ENCODE measurements around the gene RGL2.
A peak's percentile ranks its signal among the peaks of the same experiment; 100 is the strongest.

Gene RGL2

GRCh38 chr6:33278810-33279209 is 19.9 kb downstream of the RGL2 start:
- H3K79me2 ChIP-seq (ENCODE audit: insufficient read depth, low read length): peaks cover 27% of the 10 kb centered on the region
- ATAC-seq (ENCODE audit: insufficient read depth, low read depth) (no peak), DNase-seq (no peak)
- TF ChIP-seq, protein P1, sequence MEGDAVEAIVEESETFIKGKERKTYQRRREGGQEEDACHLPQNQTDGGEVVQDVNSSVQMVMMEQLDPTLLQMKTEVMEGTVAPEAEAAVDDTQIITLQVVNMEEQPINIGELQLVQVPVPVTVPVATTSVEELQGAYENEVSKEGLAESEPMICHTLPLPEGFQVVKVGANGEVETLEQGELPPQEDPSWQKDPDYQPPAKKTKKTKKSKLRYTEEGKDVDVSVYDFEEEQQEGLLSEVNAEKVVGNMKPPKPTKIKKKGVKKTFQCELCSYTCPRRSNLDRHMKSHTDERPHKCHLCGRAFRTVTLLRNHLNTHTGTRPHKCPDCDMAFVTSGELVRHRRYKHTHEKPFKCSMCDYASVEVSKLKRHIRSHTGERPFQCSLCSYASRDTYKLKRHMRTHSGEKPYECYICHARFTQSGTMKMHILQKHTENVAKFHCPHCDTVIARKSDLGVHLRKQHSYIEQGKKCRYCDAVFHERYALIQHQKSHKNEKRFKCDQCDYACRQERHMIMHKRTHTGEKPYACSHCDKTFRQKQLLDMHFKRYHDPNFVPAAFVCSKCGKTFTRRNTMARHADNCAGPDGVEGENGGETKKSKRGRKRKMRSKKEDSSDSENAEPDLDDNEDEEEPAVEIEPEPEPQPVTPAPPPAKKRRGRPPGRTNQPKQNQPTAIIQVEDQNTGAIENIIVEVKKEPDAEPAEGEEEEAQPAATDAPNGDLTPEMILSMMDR (IDR thresholded peaks at IDR 0.05; ENCODE audit: borderline replicate concordance, extremely low read depth, low read length, poor library complexity, severe bottlenecking): no peak
- TF ChIP-seq EZH2 (IDR thresholded peaks at IDR 0.05; ENCODE audit: borderline replicate concordance, low read depth, low read length, severe bottlenecking): no peak
- peak overlapping the region; percentile 16; the same call in 1 of the 2 replicates for H3K4me2 ChIP-seq (ENCODE audit: insufficient read depth, low read length)
- peaks cover 44% of the 10 kb centered on the region for H3K4me1 ChIP-seq (ENCODE audit: insufficient read depth, low read length)
- no peak overlapping the region for H3K9ac ChIP-seq (ENCODE audit: low read depth, low read length)
- H3K36me3 ChIP-seq (ENCODE audit: insufficient read depth, low read length): peaks cover 86% of the 10 kb centered on the region
- H3K9me3 ChIP-seq (ENCODE audit: insufficient read depth, low read length, severe bottlenecking): no peaks in the 10 kb centered on the region
- peaks cover 36% of the 10 kb centered on the region for H4K20me1 ChIP-seq (ENCODE audit: insufficient read depth, low read length)
- no peak overlapping the region for H2AFZ ChIP-seq (ENCODE audit: low read depth, low read length)
- no peak overlapping the region for H3K4me3 ChIP-seq (ENCODE audit: low read depth in 1 of 2, low read length in 2 of 2)
- H3K27ac ChIP-seq (ENCODE audit: low read length): no peak overlapping the region
- H3K27me3 ChIP-seq (ENCODE audit: insufficient read depth, low read length, poor library complexity): no peaks in the 10 kb centered on the region

GRCh38 chr6:33278392-33278741 is 20.4 kb downstream of the RGL2 start:
- Histone ChIP-seq H3K79me2 (ENCODE audit: insufficient read depth, low read length) (peaks cover 31% of the 10 kb centered on the region), H2AFZ (ENCODE audit: low read depth, low read length) (no peak overlapping the region), H3K4me3 (ENCODE audit: low read depth in 1 of 2, low read length in 2 of 2) (no peak overlapping the region), H3K4me2 (ENCODE audit: insufficient read depth, low read length) (peak overlapping the region; percentile 78; the same call in 1 of the 2 replicates), H3K27ac (ENCODE audit: low read length) (0 out of 2 replicates have a peak overlapping the region, but pooled peaks have one; percentile 22), H3K9ac (ENCODE audit: low read depth, low read length) (no peak overlapping the region; the same call in 1 of the 2 replicates), H3K27me3 (ENCODE audit: insufficient read depth, low read length, poor library complexity) (no peaks in the 10 kb centered on the region), H3K4me1 (ENCODE audit: insufficient read depth, low read length) (peaks cover 48% of the 10 kb centered on the region), H3K36me3 (ENCODE audit: insufficient read depth, low read length) (peaks cover 86% of the 10 kb centered on the region), H3K9me3 (ENCODE audit: insufficient read depth, low read length, severe bottlenecking) (no peaks in the 10 kb centered on the region), H4K20me1 (ENCODE audit: insufficient read depth, low read length) (peaks cover 39% of the 10 kb centered on the region)
- TF ChIP-seq EZH2 (IDR thresholded peaks at IDR 0.05; ENCODE audit: borderline replicate concordance, low read depth, low read length, severe bottlenecking): no peak
- TF ChIP-seq, protein P1 (IDR thresholded peaks at IDR 0.05; ENCODE audit: borderline replicate concordance, extremely low read depth, low read length, poor library complexity, severe bottlenecking): no peak
- ATAC-seq (ENCODE audit: insufficient read depth, low read depth) (no peak), DNase-seq (no peak)

DNA sequence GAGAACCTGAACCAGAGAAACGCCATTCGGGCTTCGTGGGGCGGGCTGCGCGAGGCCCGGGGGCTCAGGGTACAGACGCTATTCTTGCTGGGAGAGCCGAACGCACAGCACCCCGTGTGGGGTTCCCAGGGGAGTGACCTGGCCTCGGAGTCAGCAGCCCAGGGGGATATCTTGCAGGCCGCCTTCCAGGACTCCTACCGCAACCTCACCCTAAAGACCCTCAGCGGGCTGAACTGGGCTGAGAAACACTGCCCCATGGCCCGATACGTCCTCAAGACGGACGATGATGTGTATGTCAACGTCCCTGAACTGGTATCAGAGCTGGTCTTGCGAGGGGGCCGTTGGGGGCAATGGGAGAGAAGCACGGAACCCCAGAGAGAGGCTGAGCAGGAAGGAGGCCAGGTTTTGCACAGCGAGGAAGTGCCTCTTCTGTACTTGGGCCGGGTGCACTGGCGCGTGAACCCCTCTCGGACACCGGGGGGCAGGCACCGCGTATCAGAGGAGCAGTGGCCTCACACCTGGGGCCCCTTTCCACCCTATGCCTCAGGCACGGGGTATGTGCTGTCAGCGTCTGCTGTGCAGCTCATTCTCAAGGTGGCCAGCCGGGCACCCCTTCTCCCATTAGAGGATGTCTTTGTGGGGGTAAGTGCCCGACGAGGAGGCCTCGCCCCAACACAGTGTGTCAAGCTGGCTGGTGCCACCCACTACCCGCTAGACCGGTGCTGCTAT is 20.9 kb downstream of the RGL2 start:
- Histone ChIP-seq H3K27me3 (ENCODE audit: insufficient read depth, low read length, poor library complexity) (no peaks in the 10 kb centered on the region), H3K79me2 (ENCODE audit: insufficient read depth, low read length) (peaks cover 37% of the 10 kb centered on the region), H2AFZ (ENCODE audit: low read depth, low read length) (peak overlapping the region; percentile 77; the same call in 1 of the 2 replicates), H3K9ac (ENCODE audit: low read depth, low read length) (peak overlapping the region; percentile 75), H3K36me3 (ENCODE audit: insufficient read depth, low read length) (peaks cover 87% of the 10 kb centered on the region), H3K9me3 (ENCODE audit: insufficient read depth, low read length, severe bottlenecking) (no peaks in the 10 kb centered on the region), H3K4me3 (ENCODE audit: low read depth in 1 of 2, low read length in 2 of 2) (peak overlapping the region; percentile 19 to 66; a peak in 3 of 4 replicates), H3K27ac (ENCODE audit: low read length) (peak overlapping the region; percentile 83), H3K4me1 (ENCODE audit: insufficient read depth, low read length) (peaks cover 54% of the 10 kb centered on the region), H3K4me2 (ENCODE audit: insufficient read depth, low read length) (peak overlapping the region; percentile 78), H4K20me1 (ENCODE audit: insufficient read depth, low read length) (peaks cover 44% of the 10 kb centered on the region)
- DNase-seq (peak; percentile 53), ATAC-seq (ENCODE audit: insufficient read depth, low read depth) (peak; percentile 20; the same call in 2 of the 3 replicates)
- no peak for TF ChIP-seq EZH2 (IDR thresholded peaks at IDR 0.05; ENCODE audit: borderline replicate concordance, low read depth, low read length, severe bottlenecking)
- TF ChIP-seq, protein P1 (IDR thresholded peaks at IDR 0.05; ENCODE audit: borderline replicate concordance, extremely low read depth, low read length, poor library complexity, severe bottlenecking): peak; percentile 56

All from DND-41 (cell line).